Stomach (tissue), 9 donors: ENCODE data around the gene PSORS1C1. TPM values are rescaled to one million over a fixed set of nuclear protein-coding genes. Genes with fewer than 3 reads are reported as not detected.

ENCODE experiments used
- DNase-seq, 2 donors: peaks; one replicate each; pipeline versions ENCODE4 v3.0.0 to v3.0.0-alpha.2; 2013 to 2019
- H3K27ac ChIP-seq, 5 donors: fragments of 200-600 bp in 4 of 5; sonication (generic) in 4 of 5; one replicate each; pipeline ENCODE4 v1.5.1; 2013 to 2019; ENCODE audit warnings: mild to moderate bottlenecking in 1 of 5, moderate library complexity in 1 of 5
- H3K27me3 ChIP-seq, 3 donors: fragments of 200-600 bp; sonication (generic); one replicate each; pipeline ENCODE4 v1.5.1; 2017 to 2019; ENCODE audit warnings: mixed run types in 1 of 3
- H3K36me3 ChIP-seq, 4 donors: fragments of 200-600 bp; sonication (generic); 1 replicate in 3 of 4; 2 replicates in 1 of 4; pipeline ENCODE4 v1.5.1; 2016 to 2019
- H3K4me1 ChIP-seq, 4 donors: fragments of 200-600 bp; sonication (generic); one replicate each; pipeline ENCODE4 v1.5.1; 2016 to 2019
- H3K4me3 ChIP-seq, 4 donors: fragments of 200-600 bp; sonication (generic) in 3 of 4; one replicate each; pipeline ENCODE4 v1.5.1; 2016 to 2019; ENCODE audit warnings: mild to moderate bottlenecking in 1 of 4
- H3K9me3 ChIP-seq, 4 donors: fragments of 200-600 bp; sonication (generic); one replicate each; pipeline ENCODE4 v1.5.1; 2016 to 2019
- CTCF ChIP-seq, 7 experiments: fragments of 450-650 bp in 4 of 7; fragments of 200-600 bp in 3 of 7; sonication (generic) in 3 of 7; IDR thresholded peaks; one replicate each; pipeline ENCODE4 v1.5.1; 2016 to 2019; ENCODE audit warnings: antibody characterized with exemption in 7 of 7, control low read depth in 2 of 7, mild to moderate bottlenecking in 1 of 7
- EP300 ChIP-seq: sonication (generic); formaldehyde crosslinking; IDR thresholded peaks from one replicate; pipeline ENCODE4 v1.6.1; 2017; ENCODE audit warnings: antibody characterized with exemption
- POLR2A ChIP-seq, 4 donors: fragments of 450-650 bp; IDR thresholded peaks; one replicate each; pipeline ENCODE4 v1.6.1; 2016; ENCODE audit warnings: antibody characterized with exemption in 4 of 4, control low read depth in 2 of 4, mild to moderate bottlenecking in 1 of 4, moderate library complexity in 1 of 4
- POLR2AphosphoS5 ChIP-seq, 3 donors: sonication (generic); formaldehyde crosslinking; IDR thresholded peaks; one replicate each; pipeline ENCODE4 v1.6.1; 2016; ENCODE audit warnings: antibody characterized with exemption in 3 of 3
- WGBS, 5 donors: extraction: QIAGEN DNeasy Blood & Tissue Kit in 3 of 5; methylation state at CpG; one replicate each; pipeline versions ENCODE4 v1.1.5 to v1.1.7; 2013 to 2018; 5-methylcytosine and 5-hydroxymethylcytosine counted together
- intact Hi-C: fragments of 100-400 bp; cut with DNase I; formaldehyde crosslinking; loops from one replicate; pipeline ENCODE4 v1.15.1; 2023; ENCODE audit warnings: low total_unique reads
- polyA plus RNA-seq, 3 donors: library from polyadenylated mRNA; stranded (reverse); fragments of 200-250 nt; gene quantifications; one replicate each; pipeline ENCODE4 v1.2.3, GENCODE V29; 2013
- total RNA-seq, 5 donors: library from RNA; depleted of rRNA; stranded (reverse); fragments of >200 nt; gene quantifications; one replicate each; pipeline versions ENCODE4 v1.1.0 to v1.2.3, GENCODE V29; 2014 to 2016
- donor health status: healthy with polysubstance abuse.
- donor health status: Bipolar disorder and iron deficiency.
- donor health status: healthy.

PSORS1C1 gene
- total and polyA plus RNA-seq, 8 donors, result 2.7 to 7.4 (median 3.9) TPM; not detected in 1

- Histone ChIP-seq H3K27ac (no peak overlapping the region), H3K36me3 (no peaks in the 10 kb centered on the region), H3K4me1 (peaks cover 15 to 48% (median 30%) of the 10 kb centered on the region in 4 donors), H3K27me3 (no peaks in the 10 kb centered on the region), H3K4me3 (no peak overlapping the region), H3K9me3 (no peaks in the 10 kb centered on the region)
- WGBS, 5 donors, result 81 to 87% (median 85%) methylated on average over 11 to 12 of the region's 12 CpGs
- no peak for DNase-seq
- TF ChIP-seq POLR2AphosphoS5 (IDR thresholded peaks at IDR 0.05) (no peak), POLR2A (IDR thresholded peaks at IDR 0.05) (no peak), EP300 (no peak), CTCF (IDR thresholded peaks at IDR 0.05) (no peak)
- intact Hi-C loops, result no loop called here
These were observed 6.7 kb downstream of the PSORS1C1 start for GRCh38 chr6:31121131-31121790.

GRCh38 chr6:31122791-31123706, 8.4 kb downstream of the PSORS1C1 start:
- no peak for TF ChIP-seq POLR2AphosphoS5 (IDR thresholded peaks at IDR 0.05)
- no peak for TF ChIP-seq POLR2A (IDR thresholded peaks at IDR 0.05)
- TF ChIP-seq CTCF (IDR thresholded peaks at IDR 0.05), result no peak
- no peak for TF ChIP-seq EP300
- intact Hi-C loops, result no loop called here
- DNase-seq, result peak; percentile 54 to 76
- H3K9me3 ChIP-seq, result no peaks in the 10 kb centered on the region
- 35 to 42% (median 37%) methylated on average over 16 of the region's 16 CpGs for WGBS, 5 donors
- H3K4me3 ChIP-seq, result no peak overlapping the region
- H3K27me3 ChIP-seq, result no peaks in the 10 kb centered on the region
- H3K27ac ChIP-seq, result peak overlapping the region in 3 of 5 donors; percentile 66 to 82 (median 70)
- H3K36me3 ChIP-seq, result no peaks in the 10 kb centered on the region
- peaks cover 25 to 41% (median 34%) of the 10 kb centered on the region in 4 donors for H3K4me1 ChIP-seq

- H3K4me1 ChIP-seq, result peaks cover 25 to 41% (median 34%) of the 10 kb centered on the region in 4 donors
- no peaks in the 10 kb centered on the region for H3K27me3 ChIP-seq
- no peak overlapping the region for H3K4me3 ChIP-seq
- 45 to 59% (median 48%) methylated on average over 8 of the region's 8 CpGs for WGBS, 5 donors
- H3K36me3 ChIP-seq, result no peaks in the 10 kb centered on the region
- peak; percentile 52 to 63 for DNase-seq
- H3K27ac ChIP-seq, result peak overlapping the region in 2 of 5 donors; percentile 28 to 40
- intact Hi-C loops, result no loop called here
- TF ChIP-seq POLR2A (IDR thresholded peaks at IDR 0.05) (no peak), POLR2AphosphoS5 (IDR thresholded peaks at IDR 0.05) (peak in 1 of 3 donors; percentile 46)
- no peaks in the 10 kb centered on the region for H3K9me3 ChIP-seq
These were observed 10.6 kb downstream of the PSORS1C1 start for GRCh38 chr6:31125162-31125561.

GRCh38 chr6:31125586-31126363, 11.2 kb downstream of the PSORS1C1 start:
- H3K4me1 ChIP-seq, result peaks cover 25 to 41% (median 34%) of the 10 kb centered on the region in 4 donors
- WGBS, 5 donors, result 65 to 74% (median 70%) methylated on average over 12 of the region's 12 CpGs
- TF ChIP-seq POLR2AphosphoS5 (IDR thresholded peaks at IDR 0.05), result no peak
- no peak for TF ChIP-seq POLR2A (IDR thresholded peaks at IDR 0.05)
- no peak for TF ChIP-seq CTCF (IDR thresholded peaks at IDR 0.05)
- TF ChIP-seq EP300, result no peak
- no peak for DNase-seq
- no peaks in the 10 kb centered on the region for H3K36me3 ChIP-seq
- H3K9me3 ChIP-seq, result no peaks in the 10 kb centered on the region
- intact Hi-C loops, result no loop called here
- H3K27me3 ChIP-seq, result no peaks in the 10 kb centered on the region
- no peak overlapping the region for H3K4me3 ChIP-seq
- H3K27ac ChIP-seq, result peak overlapping the region in 3 of 5 donors; percentile 22 to 74 (median 61)
